HG02884 (cell line): ENCODE results near the gene HNF4A.
"Not testable (repeated sequence)": the region's sequence is repeated elsewhere in the genome, so short reads cannot be mapped to it uniquely, and the experiment has no call there.

Experiments
- ATAC-seq: cut with Tn5 transposase; IDR thresholded peaks from one replicate; pipeline ENCODE4 v1.9.1; 2021; ENCODE audit warnings: mild to moderate bottlenecking, moderate library complexity; ENCODE audit not compliant: unreplicated experiment

HNF4A gene

GRCh38 chr20:44461142-44461802, 105.8 kb downstream of the HNF4A start:
- ATAC-seq, result no peak

DNA sequence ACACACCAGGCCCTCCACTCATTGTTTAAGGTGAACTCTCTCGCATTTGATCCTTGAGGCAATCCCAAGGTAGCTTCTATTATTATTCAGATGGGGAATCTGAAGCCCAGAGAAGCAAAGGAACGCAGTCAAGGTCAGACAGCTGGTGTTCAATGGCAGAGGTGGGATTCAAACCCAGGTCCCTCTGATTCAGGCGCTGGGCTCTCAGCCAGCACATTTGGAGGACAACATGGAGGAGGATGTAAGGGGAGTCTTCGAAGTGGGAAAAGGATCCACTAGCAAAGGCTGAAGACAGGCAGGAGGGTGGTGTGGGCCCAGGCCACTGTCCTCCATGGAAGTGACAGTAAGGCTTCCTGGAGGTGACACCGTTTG, 106.3 kb downstream of the HNF4A start:
- no peak for ATAC-seq

GRCh38 chr20:44463466-44463865, 108.0 kb downstream of the HNF4A start:
- no peak for ATAC-seq

DNA sequence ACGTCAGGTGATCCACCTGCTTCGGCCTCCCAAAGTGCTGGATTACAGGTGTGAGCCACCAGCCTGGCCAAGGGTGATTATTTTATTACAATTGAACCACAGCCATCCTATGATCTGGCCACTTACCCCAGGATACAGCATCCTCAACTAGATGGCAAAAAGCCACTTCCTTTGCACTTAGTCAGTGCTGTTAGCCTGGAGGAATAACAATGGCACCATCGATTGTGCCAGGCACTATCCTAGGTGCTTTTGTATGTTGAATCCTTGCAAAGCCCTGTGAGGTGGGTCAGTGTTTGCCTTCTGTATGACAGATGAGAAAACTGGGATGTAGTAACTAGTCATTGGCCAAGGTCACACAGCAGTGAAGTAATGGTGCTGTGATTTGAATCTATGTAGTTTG, 109.0 kb downstream of the HNF4A start:
- no peak for ATAC-seq

GRCh38 chr20:44465001-44465560, 109.6 kb downstream of the HNF4A start:
- ATAC-seq, result no peak

DNA sequence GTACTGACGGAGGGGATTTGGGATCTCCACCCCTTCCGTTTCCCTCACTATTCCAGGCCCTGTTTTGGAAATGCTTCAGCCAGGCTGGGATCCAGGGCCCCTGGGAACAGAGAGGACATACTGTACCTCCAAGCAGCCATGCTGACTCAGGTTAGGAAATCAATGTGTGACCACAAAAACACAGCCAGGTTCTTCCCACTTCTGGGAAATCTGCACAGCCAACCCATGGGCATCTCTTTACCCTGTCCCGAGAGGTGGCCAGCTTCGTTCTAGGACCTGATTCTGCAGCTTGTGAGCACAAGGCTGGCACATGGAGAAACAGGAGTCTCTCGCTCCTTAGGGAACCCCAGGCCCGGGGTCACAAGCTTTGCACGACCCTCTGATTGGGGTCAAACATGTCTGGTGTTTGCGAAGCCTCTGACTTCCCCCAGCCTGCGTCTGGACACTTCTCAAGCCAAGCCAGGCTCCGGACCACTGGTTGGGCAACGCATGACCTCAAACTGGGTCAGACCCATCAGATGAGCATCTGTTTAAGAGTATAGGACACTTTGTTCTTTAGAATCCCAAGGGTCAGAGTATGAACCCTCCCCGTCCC, 111.9 kb downstream of the HNF4A start:
- no peak for ATAC-seq

DNA sequence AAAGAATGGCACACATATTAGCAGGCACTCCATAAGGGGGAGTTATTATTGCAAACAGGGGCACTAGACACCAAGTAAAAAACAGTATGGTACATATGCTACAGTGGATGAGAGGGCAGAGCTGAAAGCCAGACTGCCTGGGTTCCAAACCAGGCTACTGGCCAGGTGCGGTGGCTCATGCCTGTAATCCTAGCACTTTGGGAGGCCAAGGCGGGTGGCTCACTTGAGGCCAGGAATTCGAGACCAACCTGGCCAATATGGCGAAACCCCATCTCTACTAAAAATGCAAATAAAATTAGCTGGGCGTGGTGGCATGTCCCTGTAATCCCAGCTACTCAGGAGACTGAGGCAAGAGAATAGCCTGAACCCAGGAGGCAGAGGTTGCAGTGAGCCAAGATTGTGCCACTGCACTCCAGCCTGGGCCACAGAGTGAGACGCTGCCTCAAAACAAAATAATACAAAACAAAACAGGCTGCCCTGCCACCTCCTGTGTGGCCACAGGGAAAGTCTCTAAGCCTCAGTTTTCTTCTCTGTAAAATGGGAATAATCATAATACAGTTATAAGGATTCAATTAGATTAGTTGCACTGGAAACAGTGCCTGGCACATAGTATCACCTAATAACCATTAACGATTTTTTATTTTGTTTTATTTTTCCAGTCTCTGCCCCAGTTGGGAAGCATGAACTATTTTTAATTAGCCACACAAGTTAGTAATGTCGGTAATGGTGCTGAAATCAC, 112.7 kb downstream of the HNF4A start:
- ATAC-seq, result no peak

DNA sequence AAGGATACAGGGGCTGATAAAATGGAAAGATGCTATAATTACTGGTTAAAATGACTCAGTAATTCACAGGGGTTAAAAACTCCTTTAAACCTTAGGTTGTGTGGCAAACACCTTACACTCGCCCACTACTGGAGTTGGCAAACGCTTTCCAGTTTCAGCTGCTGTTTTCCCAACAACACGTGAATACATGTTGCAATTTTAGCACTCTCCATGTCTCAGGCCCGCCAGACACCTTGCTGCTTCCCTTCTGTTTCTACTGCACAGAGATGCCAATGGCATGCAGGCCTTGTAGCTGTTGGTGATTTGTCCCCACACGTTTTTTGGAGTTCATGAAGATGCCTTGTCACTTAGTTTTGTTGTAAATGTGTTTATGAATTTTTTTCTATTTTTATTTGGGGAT, 114.8 kb downstream of the HNF4A start:
- ATAC-seq, result no peak

DNA sequence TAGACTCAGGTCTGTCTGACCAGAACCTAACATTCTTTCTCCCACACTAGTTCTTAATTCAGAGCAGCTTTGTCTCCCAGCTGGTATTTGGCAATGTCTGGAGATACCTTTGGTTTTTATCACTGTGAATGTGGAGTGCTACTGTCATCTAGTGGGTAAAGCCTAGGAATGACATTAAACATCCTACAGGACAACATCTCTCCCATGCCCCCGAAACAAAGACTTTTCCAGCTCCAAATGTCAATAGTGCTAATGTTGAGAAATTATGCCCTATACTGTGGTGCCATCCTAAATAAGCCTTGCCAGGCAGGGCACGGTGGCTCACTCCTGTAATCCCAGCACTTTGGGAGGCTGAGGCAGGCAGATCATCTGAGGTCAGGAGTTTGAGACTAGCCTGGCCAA, 116.0 kb downstream of the HNF4A start:
- no peak for ATAC-seq

GRCh38 chr20:44472283-44472682, 116.8 kb downstream of the HNF4A start:
- ATAC-seq, result not testable (repeated sequence)

GRCh38 chr20:44475372-44475693, 119.8 kb downstream of the HNF4A start:
- no peak for ATAC-seq

DNA sequence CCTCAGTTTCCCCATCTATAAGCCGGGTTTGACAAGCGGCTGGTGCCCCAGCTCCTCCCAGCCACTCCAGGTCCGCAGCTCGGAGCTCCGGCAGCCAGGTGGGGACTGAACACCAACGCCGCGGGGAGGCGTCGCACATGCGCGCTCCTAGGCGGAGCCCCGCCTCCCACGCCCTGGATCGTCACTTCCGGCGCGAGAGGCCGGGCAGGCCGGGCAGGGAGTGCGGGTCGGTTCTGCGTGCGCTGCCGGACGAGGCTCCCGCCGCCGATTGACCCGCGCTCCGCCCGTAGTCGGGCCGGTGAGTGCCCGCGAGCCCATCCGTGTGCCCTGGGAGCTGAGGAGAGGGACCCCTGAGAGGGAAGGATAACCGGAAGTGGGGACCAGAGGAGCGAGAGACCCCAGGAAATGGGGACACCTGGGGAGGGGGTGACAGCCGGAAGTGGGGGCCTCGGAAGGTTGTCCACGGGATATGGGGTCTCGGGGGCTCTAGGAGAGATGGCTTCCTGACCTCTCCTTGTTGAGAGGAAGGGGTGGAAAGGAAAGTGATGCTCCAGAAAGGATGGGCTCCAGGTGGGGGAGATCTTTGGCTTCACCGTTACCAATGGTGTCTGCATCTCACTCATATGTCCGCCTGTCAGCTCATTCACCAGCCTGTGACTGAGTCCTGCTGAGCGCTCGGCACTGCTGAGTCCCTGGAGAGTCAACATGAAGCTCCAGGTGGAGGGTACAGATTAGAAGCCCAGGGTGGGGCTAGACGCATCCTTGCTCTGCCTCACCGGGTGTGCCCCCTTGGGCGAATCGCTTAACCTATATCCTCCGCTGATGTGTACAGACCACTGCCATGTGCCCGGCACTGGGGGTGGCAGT, 120.4 kb downstream of the HNF4A start, which contains the start of gene TTPAL:
TSS of gene TTPAL (plus strand) at position 181 of the 867 bp plus-strand sequence. CDS start 4,126 bp downstream, outside the sequence.
- ATAC-seq, result peak; percentile 94

DNA sequence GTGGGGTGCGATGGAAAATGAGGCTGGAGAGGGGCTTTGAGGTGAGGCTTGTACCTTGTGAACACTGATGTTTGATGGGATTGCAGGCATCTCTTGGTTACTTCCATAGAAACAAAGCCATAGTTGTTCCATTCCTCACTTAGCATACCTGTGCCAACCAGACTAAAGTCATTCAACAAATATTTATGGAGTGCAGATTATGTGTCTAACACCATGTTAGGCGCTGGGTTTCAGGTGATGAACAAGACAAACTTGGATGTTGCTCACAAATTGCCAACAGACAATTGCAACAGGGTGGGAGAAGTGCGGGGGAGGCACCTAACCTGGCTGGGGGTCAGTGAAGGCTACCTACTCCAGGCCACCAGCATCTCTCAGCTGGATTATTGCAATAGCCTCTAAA, 121.7 kb downstream of the HNF4A start:
- ATAC-seq, result no peak

GRCh38 chr20:44478206-44478605, 122.7 kb downstream of the HNF4A start:
- no peak for ATAC-seq

DNA sequence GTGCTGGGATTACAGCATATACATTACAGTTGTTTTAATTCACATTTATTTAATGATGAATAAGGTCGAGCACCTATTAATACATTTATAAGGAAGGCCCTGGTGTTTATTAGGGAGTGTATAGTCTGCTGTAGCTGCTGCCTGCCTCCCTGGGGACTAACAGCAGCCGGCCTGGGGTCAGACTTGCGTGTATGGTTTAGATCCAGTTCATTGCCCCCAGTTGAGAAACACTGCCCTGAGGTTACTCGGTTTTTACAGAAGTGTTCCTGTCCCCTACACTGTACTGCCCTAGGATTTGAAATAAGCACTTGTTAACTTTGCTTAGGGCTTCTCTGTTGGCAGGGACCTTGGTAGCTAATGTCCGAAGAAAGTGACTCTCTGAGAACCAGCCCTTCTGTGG, 124.1 kb downstream of the HNF4A start:
- ATAC-seq, result no peak

DNA sequence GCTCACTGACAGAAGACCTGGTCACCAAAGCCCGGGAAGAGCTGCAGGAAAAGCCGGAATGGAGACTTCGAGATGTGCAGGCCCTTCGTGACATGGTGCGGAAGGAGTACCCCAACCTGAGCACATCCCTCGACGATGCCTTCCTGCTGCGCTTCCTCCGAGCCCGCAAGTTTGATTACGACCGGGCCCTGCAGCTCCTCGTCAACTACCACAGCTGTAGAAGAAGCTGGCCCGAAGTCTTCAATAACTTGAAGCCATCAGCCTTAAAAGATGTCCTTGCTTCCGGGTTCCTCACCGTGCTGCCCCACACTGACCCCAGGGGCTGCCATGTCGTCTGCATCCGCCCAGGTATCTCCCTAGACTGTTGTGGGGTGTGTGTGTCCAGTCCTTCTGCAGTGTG, 124.6 kb downstream of the HNF4A start:
- ATAC-seq, result no peak

- no peak for ATAC-seq
These were observed 126.4 kb downstream of the HNF4A start for GRCh38 chr20:44481719-44482416.

GRCh38 chr20:44483112-44483511, 127.6 kb downstream of the HNF4A start:
- ATAC-seq, result no peak
